ENCODE results near the gene LMAN1L. TPM values are rescaled to one million over a fixed set of nuclear protein-coding genes. Genes with fewer than 3 reads are reported as not detected.

LMAN1L gene
- total and polyA plus RNA-seq, 2 experiments from 2014 or later: not detected

GRCh38 chr15:74825866-74826265 lies 13.2 kb downstream of the LMAN1L start:
- H3K36me3 ChIP-seq (replicated peaks; ENCODE audit: insufficient read depth, low read depth): no peaks in the 10 kb centered on the region
- no peak overlapping the region for H2AFZ ChIP-seq
- WGBS (ENCODE audit: low lambda C conversion rate, missing lambda C conversion rate): 73% methylated on average over 10 of the region's 10 CpGs
- H3K4me1 ChIP-seq (ENCODE audit: insufficient read depth): no peaks in the 10 kb centered on the region
- no peak for TF ChIP-seq CTCF (IDR thresholded peaks at IDR 0.05; ENCODE audit: poor library complexity)
- no peak for TF ChIP-seq EZH2phosphoT487 (IDR thresholded peaks at IDR 0.05; ENCODE audit: low read depth, severe bottlenecking, unreplicated experiment)
- no peak for TF ChIP-seq EZH2 (IDR thresholded peaks at IDR 0.05; ENCODE audit: borderline replicate concordance)
- peak overlapping the region; percentile 67 for H3K4me2 ChIP-seq
- no peaks in the 10 kb centered on the region for H4K20me1 ChIP-seq (ENCODE audit: insufficient read depth, poor library complexity, severe bottlenecking)
- peaks cover 41% of the 10 kb centered on the region for H3K27me3 ChIP-seq
- no peaks in the 10 kb centered on the region for H3K79me2 ChIP-seq
- no peak for DNase-seq (ENCODE audit: low spot score)
- H3K9me3 ChIP-seq (ENCODE audit: low read depth): no peaks in the 10 kb centered on the region
- H3K4me3 ChIP-seq: no peak overlapping the region
- H3K9me2 ChIP-seq (replicated peaks; ENCODE audit: insufficient read depth): no peaks in the 10 kb centered on the region
- H3K27ac ChIP-seq: no peak overlapping the region

- H3K4me3 ChIP-seq: no peak within 1 kb of the TSS
- H3K4me1 ChIP-seq (ENCODE audit: insufficient read depth): no peaks in the 10 kb centered on the region
- H3K9me2 ChIP-seq (replicated peaks; ENCODE audit: insufficient read depth): no peaks in the 10 kb centered on the region
- TF ChIP-seq CTCF (IDR thresholded peaks at IDR 0.05; ENCODE audit: poor library complexity) (no peak), EZH2 (IDR thresholded peaks at IDR 0.05; ENCODE audit: borderline replicate concordance) (no peak), EZH2phosphoT487 (IDR thresholded peaks at IDR 0.05; ENCODE audit: low read depth, severe bottlenecking, unreplicated experiment) (no peak)
- H3K4me2 ChIP-seq: peak within 1 kb of the TSS; percentile 67
- no peak within 1 kb of the TSS for H2AFZ ChIP-seq
- 9% methylated on average over 26 of the region's 44 CpGs for WGBS (ENCODE audit: low lambda C conversion rate, missing lambda C conversion rate)
- peaks cover 41% of the 10 kb centered on the region for H3K27me3 ChIP-seq
- no peaks in the 10 kb centered on the region for H3K36me3 ChIP-seq (replicated peaks; ENCODE audit: insufficient read depth, low read depth)
- DNase-seq (ENCODE audit: low spot score): peak; percentile 64
- no peaks in the 10 kb centered on the region for H4K20me1 ChIP-seq (ENCODE audit: insufficient read depth, poor library complexity, severe bottlenecking)
- H3K9me3 ChIP-seq (ENCODE audit: low read depth): no peaks in the 10 kb centered on the region
- no peaks in the 10 kb centered on the region for H3K79me2 ChIP-seq
- no peak within 1 kb of the TSS for H3K27ac ChIP-seq
These were observed 13.8 kb downstream of the LMAN1L start, which contains the start of gene CPLX3 for GRCh38 chr15:74826364-74826819. Gene CPLX3 (plus strand): TSS chr15:74826627. CDS start chr15:74826704, 77 bp downstream.

GRCh38 chr15:74826921-74827320 lies 14.3 kb downstream of the LMAN1L start:
- peaks cover 41% of the 10 kb centered on the region for H3K27me3 ChIP-seq
- H3K9me2 ChIP-seq (replicated peaks; ENCODE audit: insufficient read depth): no peaks in the 10 kb centered on the region
- H3K27ac ChIP-seq: no peak overlapping the region
- H3K79me2 ChIP-seq: no peaks in the 10 kb centered on the region
- no peaks in the 10 kb centered on the region for H3K4me1 ChIP-seq (ENCODE audit: insufficient read depth)
- no peaks in the 10 kb centered on the region for H3K9me3 ChIP-seq (ENCODE audit: low read depth)
- 40% methylated on average over 19 of the region's 21 CpGs for WGBS (ENCODE audit: low lambda C conversion rate, missing lambda C conversion rate)
- TF ChIP-seq EZH2 (IDR thresholded peaks at IDR 0.05; ENCODE audit: borderline replicate concordance): no peak
- no peak for TF ChIP-seq CTCF (IDR thresholded peaks at IDR 0.05; ENCODE audit: poor library complexity)
- no peak for TF ChIP-seq EZH2phosphoT487 (IDR thresholded peaks at IDR 0.05; ENCODE audit: low read depth, severe bottlenecking, unreplicated experiment)
- no peak overlapping the region for H2AFZ ChIP-seq
- H3K4me3 ChIP-seq: no peak overlapping the region
- no peaks in the 10 kb centered on the region for H3K36me3 ChIP-seq (replicated peaks; ENCODE audit: insufficient read depth, low read depth)
- no peaks in the 10 kb centered on the region for H4K20me1 ChIP-seq (ENCODE audit: insufficient read depth, poor library complexity, severe bottlenecking)
- DNase-seq (ENCODE audit: low spot score): no peak
- H3K4me2 ChIP-seq: no peak overlapping the region
